NCI-H69 (cell line): ENCODE results near the gene MACROD2.
"Not testable (repeated sequence)": the region's sequence is repeated elsewhere in the genome, so short reads cannot be mapped to it uniquely, and the experiment has no call there.

Experiments
- DNase-seq: peaks from one replicate; lab custom pipeline; 2025; lab: John Stamatoyannopoulos, UW

Gene MACROD2

GRCh38 chr20:14266246-14266645 lies 270.9 kb downstream of the MACROD2 start:
- DNase-seq = no peak

GRCh38 chr20:14270751-14271150 lies 275.4 kb downstream of the MACROD2 start:
- DNase-seq = not testable (repeated sequence)

DNA sequence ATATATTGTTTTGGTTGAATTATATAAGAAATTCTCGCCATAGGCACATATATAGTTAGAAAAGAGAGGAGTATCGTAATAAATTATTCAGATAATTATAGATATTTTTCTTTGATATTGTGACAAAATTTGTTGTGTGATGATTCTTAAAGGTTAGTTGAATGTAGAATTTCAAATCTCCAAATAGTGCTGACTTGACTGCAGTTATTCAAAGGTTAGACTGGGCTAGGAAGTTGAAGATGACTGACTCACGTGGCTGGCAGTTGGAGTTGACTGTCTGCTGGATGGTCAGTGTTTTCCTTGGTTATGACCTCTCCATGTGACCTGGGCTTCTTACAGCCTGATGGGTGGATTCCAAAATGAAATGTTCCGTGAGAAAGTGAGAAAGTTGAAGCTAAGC lies 286.8 kb downstream of the MACROD2 start:
- DNase-seq = no peak

GRCh38 chr20:14284443-14284842 lies 289.1 kb downstream of the MACROD2 start:
- no peak for DNase-seq

GRCh38 chr20:14288341-14289330 lies 293.3 kb downstream of the MACROD2 start:
- no peak for DNase-seq

- DNase-seq = no peak
Measured at GRCh38 chr20:14291502-14291901, 296.2 kb downstream of the MACROD2 start.

GRCh38 chr20:14295238-14295637 lies 299.9 kb downstream of the MACROD2 start:
- DNase-seq = peak; percentile 12

- no peak for DNase-seq
Measured at GRCh38 chr20:14295770-14296309, 300.5 kb downstream of the MACROD2 start.

- no peak for DNase-seq
Measured at GRCh38 chr20:14299831-14300230, 304.5 kb downstream of the MACROD2 start.

- DNase-seq = no peak
Measured at GRCh38 chr20:14303106-14303505, 307.8 kb downstream of the MACROD2 start.

DNA sequence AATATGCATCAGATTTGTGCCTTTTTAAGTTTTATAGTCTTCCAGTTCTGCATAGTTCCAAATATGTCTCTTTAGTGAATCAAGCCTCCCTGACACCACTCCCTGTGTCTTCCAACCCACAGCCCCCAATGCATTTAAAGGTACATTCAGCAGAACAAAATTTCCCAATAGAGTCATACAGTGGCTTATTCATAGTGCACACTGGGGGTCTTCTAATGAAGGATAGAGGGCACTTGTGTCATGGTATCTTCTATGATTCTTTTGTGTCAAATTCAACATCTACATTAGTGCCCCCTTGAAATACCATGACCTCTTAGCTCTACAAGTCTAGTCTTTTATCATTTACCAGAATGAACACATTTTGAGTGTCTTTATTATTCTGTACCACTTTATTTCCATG lies 308.3 kb downstream of the MACROD2 start:
- DNase-seq = no peak

DNA sequence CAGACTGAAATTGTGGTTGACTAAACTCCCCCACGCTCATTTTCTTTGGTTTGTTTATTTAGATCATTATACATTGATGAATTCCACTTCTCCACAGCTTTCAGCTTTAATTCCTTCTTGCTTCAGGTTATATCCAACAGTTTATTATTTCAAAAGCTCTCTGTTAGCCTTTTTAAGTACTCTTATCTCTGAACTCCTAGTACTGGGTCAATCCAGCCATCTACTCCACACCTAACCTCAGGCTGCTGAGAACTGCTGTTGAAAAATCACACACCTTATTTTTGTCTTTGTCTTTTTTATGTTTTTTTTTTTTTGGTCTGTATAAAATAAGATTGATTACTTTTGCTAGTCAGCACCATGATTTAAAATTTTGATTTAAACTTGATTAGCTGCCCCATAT lies 309.2 kb downstream of the MACROD2 start:
- DNase-seq = no peak

DNA sequence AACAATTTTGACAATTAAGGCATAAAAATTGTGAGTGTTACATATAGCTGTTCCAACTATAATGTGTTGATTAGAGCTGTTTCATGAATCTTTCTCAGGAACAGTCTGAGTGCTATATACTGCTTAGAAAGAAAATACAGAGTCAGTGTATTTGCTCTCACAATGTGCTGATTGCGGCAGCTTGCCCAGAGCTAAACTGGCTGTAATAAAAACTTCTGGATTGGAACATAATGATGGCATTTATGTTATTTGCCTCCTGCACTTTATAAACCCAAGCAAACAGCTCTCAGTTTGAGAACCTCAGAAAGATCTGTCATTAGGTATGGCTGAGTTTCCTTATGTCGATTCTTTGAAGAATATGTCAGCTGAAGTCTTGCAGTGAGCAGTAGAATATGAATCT lies 312.6 kb downstream of the MACROD2 start:
- peak; percentile 57 for DNase-seq

GRCh38 chr20:14310977-14311627 lies 315.8 kb downstream of the MACROD2 start:
- no peak for DNase-seq

DNA sequence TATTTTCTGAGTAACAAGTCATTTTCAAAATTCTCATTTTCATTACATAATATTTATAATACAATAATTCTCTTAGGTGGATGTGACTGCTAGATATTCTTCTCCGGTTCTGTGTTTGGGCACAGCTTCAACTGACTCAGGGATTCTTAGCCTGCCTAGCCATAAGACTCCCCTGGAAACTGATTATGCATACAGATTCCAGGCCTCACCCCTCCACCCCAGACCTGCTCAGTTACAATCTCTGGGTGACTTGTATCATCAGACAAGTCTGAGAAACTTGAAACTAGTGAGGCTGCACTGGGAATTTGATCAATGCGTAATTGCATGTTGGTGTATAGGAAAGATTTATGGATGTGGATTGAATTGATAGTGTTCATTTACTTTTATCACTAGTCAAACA lies 316.7 kb downstream of the MACROD2 start:
- DNase-seq = peak; percentile 62

DNA sequence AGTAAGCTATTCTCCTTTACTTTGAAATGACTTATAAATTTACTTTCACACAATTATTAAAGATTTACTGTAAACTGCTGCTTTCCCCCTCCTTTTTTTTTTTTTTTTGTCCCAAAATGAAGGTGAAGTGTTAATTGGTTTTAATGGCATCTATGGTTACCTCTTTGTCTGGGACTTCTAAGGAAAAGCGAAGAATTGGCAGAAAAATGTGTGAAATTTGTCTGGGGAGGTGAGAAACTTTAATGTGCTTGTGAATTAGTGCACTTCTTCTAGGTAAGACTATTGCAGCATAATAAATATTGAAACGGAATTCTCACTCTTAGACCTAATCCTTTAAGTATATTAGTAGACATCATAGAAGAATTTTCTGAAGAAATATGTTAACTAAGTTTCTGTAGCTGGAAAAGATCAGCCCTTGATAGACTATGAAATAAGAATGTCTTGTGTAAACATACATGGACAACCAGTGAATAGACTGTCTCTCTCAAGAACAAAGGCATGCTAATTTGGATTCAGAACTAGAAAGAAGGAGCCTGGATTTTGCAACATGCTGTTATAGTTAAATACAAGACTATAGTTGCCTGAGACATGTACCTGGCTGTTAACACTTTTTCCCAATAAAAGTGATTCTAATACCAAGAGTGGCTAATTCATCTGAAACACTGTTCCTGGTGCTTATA lies 318.2 kb downstream of the MACROD2 start:
- peak; percentile 48 for DNase-seq

GRCh38 chr20:14319704-14320103 lies 324.4 kb downstream of the MACROD2 start:
- no peak for DNase-seq

GRCh38 chr20:14331646-14332045 lies 336.3 kb downstream of the MACROD2 start:
- no peak for DNase-seq

DNA sequence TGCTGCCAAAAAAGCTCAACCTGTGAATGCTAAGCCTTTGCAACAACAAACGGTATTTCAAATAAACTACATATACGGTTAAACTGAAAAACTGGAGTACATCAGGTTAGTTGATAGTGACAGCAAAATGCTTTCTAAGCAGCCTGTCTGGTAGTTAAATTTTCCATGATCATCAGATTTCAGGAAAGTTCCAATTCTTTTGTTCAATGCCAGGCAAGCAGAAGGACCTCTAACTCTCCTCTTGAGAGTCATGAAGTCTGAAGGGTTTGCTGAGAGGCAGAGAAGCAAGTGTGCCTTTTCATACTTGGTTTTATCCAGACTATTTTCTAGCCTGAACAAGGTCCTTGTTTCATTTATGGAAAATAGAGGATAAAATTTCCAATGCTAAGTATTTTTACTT lies 337.6 kb downstream of the MACROD2 start:
- peak; percentile 48 for DNase-seq

- no peak for DNase-seq
Measured at GRCh38 chr20:14333721-14334120, 338.4 kb downstream of the MACROD2 start.

DNA sequence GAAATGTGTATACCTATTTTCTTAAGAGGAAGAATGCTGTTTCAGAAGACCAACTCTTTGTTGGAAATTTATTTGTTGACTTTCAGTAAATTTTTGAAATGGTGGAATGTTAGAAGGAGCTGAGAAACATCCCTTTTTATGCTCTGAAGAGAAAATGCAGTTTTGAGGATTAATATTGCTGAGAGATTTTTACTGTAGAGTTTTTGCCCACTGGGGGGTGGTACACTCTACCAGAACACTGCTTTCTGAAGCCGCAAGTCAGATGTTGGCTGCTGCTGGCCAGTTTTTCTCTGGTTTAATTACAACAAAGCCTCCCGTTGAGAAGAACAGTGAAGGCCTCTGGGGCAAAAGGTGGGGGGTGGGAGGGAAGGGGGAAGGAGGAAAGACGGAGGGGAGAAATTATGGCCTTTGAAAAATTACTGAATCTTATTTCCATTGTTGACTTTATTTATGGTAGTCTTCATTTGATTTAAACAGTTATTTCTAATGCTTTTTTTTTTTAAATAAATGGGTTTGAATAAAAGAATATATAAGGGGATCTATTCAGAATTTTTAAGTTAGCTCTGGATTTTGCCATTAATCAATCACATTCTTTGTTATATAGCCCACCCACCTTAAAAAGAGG lies 339.1 kb downstream of the MACROD2 start:
- peak; percentile 97 for DNase-seq

DNA sequence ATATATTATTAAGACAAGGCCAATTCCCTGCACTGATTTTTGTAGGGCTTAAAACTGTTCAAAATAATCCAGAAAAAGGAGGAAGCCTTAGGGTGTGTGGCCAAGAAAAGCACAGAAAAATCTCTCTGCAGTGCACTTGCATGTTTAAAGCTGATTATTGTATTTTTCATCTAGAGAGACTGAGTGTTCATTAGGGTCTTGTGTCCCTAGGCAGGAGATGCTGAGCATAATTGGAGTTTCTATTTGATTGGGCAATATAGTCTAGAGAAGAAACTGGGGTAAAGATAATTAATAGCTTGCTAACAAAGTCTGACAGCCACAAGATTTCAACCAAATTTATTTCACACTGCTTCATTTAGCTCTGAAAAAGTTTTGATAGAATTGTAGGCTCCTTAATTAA lies 339.7 kb downstream of the MACROD2 start:
- peak; percentile 70 for DNase-seq
